HL-60/S4 treated with retinoic acid at 250 ng/mL for 4 days and 3 days (cell line): Measurements from ENCODE around the gene GPR146.

Experiments used
- in situ Hi-C: fragments of 300-500 bp; cut with MboI; formaldehyde crosslinking; loops from 2 replicates; pipeline ENCODE4 v1.7.0; 2022; ENCODE audit warnings: low sequenced_read_pairs

GPR146 gene

DNA sequence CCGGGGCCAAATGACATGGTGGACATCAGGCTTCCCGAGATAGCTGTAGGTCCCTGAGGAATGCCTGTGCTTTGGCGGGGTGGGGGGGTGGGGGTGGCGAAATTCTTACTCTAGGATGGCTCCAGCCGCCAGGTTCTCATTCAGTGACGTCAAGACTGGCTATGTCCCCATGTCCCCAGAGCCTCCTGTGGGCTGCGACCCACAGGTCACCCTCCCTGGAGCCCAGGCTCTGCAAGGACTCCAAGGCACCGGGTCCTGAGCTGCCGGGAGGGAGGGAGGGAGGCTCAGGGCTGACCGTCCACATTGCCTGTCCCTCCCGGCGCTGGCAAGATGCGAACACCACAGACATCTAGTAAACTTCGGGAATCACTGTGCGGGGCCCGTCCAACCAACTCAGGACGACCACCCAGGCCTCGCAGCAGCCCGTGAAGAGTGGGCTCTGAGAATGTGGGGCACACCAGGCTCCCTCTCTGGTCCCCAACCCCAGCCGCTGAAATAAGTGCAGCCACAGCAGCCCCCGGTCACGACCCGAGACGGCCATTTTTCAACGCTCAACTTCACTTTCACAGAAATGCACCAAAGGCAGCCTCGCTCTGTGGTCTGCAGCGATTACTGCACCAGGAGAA is 12.6 kb downstream of the GPR146 start:
- in situ Hi-C loops: no loop called here

DNA sequence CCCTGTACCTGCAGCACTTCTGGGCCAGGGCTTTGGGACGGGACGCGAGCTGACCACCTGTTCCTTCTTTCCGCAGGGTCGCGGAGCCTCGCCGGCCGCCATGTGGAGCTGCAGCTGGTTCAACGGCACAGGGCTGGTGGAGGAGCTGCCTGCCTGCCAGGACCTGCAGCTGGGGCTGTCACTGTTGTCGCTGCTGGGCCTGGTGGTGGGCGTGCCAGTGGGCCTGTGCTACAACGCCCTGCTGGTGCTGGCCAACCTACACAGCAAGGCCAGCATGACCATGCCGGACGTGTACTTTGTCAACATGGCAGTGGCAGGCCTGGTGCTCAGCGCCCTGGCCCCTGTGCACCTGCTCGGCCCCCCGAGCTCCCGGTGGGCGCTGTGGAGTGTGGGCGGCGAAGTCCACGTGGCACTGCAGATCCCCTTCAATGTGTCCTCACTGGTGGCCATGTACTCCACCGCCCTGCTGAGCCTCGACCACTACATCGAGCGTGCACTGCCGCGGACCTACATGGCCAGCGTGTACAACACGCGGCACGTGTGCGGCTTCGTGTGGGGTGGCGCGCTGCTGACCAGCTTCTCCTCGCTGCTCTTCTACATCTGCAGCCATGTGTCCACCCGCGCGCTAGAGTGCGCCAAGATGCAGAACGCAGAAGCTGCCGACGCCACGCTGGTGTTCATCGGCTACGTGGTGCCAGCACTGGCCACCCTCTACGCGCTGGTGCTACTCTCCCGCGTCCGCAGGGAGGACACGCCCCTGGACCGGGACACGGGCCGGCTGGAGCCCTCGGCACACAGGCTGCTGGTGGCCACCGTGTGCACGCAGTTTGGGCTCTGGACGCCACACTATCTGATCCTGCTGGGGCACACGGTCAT is 13.3 kb downstream of the GPR146 start:
- in situ Hi-C loops: no loop called here

DNA sequence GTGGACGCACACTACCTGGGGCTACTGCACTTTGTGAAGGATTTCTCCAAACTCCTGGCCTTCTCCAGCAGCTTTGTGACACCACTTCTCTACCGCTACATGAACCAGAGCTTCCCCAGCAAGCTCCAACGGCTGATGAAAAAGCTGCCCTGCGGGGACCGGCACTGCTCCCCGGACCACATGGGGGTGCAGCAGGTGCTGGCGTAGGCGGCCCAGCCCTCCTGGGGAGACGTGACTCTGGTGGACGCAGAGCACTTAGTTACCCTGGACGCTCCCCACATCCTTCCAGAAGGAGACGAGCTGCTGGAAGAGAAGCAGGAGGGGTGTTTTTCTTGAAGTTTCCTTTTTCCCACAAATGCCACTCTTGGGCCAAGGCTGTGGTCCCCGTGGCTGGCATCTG is 14.0 kb downstream of the GPR146 start:
- in situ Hi-C loops: no loop called here

GRCh38 chr7:1058821-1059199 is 14.5 kb downstream of the GPR146 start:
- in situ Hi-C loops: no loop called here

DNA sequence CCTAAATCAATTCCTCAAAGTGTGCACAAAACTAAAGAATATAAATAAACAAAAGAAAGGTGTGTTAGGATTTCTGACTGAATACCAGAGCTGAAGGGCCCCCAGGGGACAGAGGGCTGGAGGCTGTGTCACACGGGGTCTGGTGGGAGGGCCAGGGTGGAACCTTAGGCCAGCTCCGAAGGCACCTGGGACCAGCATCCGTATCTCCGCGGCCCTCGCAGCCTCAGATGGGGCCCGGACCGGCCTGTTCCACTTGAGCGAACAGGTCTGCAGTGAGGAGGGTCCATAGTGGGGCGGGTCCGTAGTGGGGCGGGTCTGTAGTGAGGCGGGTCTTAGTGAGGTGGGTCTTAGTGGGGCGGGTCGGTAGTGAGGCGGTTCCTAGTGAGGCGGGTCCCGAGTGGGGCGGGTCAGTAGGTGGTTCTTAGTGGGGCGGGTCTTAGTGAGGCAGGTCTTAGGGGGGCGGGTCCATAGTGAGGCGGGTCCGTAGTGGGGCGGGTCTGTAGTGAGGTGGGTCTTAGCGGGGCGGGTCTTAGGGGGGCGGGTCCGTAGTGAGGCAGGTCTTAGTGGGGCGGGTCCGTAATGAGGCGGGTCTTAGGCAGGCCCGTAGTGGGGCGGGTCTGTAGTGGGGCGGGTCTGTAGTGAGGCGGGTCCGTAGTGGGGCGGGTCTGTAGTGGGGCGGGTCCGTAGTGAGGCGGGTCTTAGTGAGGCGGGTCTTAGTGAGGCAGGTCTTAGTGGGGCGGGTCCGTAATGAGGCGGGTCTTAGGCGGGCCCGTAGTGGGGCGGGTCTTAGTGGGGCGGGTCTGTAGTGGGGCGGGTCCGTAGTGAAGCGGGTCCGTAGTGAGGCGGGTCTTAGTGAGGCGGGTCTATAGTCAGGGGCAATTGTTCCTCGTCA is 15.1 kb downstream of the GPR146 start:
- in situ Hi-C loops: loop anchor here (10.0 kb wide), 1 partner anchor 65 kb away; no protein-coding TSS in a partner anchor

- in situ Hi-C loops: loop anchor here (10.0 kb wide), 1 partner anchor 66 kb away; no protein-coding TSS in a partner anchor
Observed at GRCh38 chr7:1060315-1061072, 16.1 kb downstream of the GPR146 start.

DNA sequence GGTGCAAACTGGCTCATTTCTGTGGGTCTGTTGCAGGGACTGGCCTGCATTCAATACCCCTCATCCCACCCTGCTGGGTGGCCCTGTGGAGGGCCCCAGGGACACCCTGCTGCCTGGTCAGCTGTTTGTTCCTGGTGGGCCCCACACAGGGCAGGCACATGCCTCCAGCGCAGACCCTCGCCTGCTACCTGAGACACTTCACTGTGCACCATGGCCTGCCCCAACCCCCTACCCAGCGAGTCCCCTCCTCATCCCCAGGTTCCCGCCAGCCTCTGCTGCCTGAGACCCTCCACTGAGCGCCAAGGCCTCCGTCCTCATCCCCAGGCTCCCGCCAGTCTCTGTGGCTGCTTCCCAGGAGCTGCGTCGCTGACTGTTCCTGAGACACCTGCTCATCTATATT is 16.8 kb downstream of the GPR146 start:
- in situ Hi-C loops: loop anchor here (10.0 kb wide), 1 partner anchor 66 kb away; no protein-coding TSS in a partner anchor

GRCh38 chr7:1062296-1063294 is 18.2 kb downstream of the GPR146 start:
- in situ Hi-C loops: loop anchor here (10.0 kb wide), 1 partner anchor 68 kb away; no protein-coding TSS in a partner anchor

- in situ Hi-C loops: loop anchor here (10.0 kb wide), 1 partner anchor 69 kb away; no protein-coding TSS in a partner anchor
Observed at GRCh38 chr7:1063361-1063760, 19.0 kb downstream of the GPR146 start.

- in situ Hi-C loops: loop anchor here (10.0 kb wide), 1 partner anchor 70 kb away; no protein-coding TSS in a partner anchor
Observed at GRCh38 chr7:1064581-1064980, 20.2 kb downstream of the GPR146 start.

GRCh38 chr7:1065263-1065584 is 20.9 kb downstream of the GPR146 start:
- in situ Hi-C loops: loop anchor here (10.0 kb wide), 1 partner anchor 70 kb away; no protein-coding TSS in a partner anchor

DNA sequence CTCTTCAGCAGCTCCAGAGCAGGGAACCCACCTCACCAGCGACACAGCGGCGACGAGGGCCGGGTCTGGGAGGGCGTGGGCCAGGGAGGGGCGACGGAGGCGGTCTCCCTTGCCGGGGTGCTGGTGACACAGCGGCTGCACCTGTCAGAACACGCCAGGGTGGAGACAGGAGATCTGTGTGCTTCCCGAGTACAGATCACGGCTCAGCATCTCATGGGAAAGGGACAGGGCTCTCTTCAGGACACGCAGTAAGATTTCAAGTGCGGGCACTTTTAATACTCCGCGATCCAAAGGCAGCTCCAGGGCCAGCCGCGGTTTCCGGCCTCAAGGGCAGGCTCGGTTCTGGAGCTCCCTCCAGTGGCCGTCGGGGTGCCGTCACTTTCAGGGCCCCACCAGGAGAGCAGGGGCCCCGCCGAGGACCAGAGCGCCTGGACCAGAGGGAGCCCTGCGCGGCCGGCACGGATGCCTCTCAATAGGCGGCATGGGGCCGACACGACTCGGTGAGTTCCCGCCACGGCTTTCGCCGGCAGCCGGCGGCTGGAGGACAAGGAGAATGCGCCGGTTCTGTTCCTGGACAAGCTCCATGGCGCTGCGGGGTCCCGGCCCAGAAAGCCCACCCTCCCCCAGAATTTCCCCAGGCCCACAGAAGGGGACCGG is 21.4 kb downstream of the GPR146 start:
- in situ Hi-C loops: loop anchor here (10.0 kb wide), 1 partner anchor 71 kb away; no protein-coding TSS in a partner anchor

DNA sequence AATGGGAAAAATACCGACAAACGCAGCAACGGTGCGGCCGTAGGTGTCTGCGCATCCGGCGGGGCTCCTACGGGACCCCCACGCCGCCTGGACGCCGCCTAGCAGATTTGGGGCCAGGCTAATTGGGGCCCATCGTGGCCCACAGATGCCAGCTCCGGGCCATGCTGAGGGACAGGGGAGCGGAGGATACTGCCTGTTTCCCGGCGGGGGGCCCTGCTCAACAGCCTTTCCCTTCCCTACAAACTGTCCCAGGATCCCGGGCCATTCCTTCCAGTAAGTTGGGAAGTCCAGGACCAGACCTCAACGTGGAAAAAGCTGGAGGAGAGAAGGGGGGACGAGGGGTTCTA is 21.9 kb downstream of the GPR146 start:
- in situ Hi-C loops: loop anchor here (10.0 kb wide), 1 partner anchor 71 kb away; no protein-coding TSS in a partner anchor

DNA sequence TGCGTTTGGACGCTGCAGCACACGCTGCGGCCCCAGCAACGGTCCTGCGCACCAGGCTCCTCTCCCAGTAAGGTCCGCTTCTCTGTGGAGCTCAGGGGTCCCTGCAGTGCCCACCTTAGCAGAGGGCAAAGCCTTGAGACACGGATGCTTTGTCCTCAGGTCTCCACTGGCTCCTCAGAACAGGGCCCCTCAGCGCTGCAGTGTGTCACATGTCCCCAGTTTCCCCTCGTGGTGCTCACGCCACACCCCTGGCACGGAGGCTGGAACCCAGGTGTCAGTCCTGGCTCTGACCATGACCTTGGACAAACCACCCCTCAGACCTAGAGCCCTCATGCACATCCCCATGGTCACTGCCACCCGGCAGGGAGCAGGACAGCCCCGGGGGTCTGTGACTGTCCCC is 23.7 kb downstream of the GPR146 start:
- in situ Hi-C loops: loop anchor here (10.0 kb wide), 1 partner anchor 73 kb away; no protein-coding TSS in a partner anchor

DNA sequence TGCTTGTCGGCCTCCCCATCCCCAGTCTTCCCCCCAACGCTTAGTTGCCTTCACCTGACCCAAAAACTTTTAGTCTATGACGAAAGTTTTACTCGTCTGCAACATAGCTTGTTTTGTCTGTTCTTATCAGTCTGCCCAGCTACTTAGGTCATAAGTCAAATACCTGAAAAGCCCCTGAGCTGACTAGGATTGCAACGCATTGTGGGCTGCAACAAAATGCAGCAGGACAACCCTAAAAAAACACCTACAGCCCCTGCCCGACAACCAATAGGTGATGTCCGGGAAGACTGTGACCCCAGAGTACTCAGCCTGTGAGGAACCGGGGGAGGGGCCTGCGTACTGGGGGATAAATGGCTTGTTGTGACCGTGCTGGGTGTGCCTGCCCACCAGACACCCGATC is 24.3 kb downstream of the GPR146 start:
- in situ Hi-C loops: loop anchor here (10.0 kb wide), 1 partner anchor 74 kb away; no protein-coding TSS in a partner anchor

DNA sequence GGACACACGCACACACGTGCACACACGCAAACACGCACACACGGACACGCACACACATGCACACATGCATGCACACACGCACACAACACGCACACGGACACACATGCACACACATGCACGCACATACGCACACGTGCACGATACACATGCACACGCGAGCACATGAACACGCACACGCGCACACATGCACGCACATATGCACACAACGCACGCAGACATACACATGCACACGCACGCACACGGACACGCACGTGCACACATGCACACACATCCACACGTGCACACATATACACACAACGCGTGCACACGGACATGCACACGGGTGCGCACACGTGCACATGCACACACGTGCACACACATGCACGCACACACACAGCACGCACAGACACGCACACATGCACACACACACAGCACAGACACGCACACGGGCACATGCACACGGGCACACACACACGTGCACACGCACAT is 26.2 kb downstream of the GPR146 start:
- in situ Hi-C loops: no loop called here

GRCh38 chr7:1071731-1072254 is 27.4 kb downstream of the GPR146 start:
- in situ Hi-C loops: no loop called here
